ENCODE results near the gene LPCAT3.

LPCAT3 gene

GRCh38 chr12:6952863-6953441 is 65.3 kb downstream of the LPCAT3 start:
- DNase-seq (ENCODE audit: low read depth in 2 of 2) = no peak

GRCh38 chr12:6952121-6952862 is 66.0 kb downstream of the LPCAT3 start:
- no peak for DNase-seq (ENCODE audit: low read depth in 2 of 2)

- DNase-seq (ENCODE audit: low read depth in 2 of 2) = no peak
These were observed 66.6 kb downstream of the LPCAT3 start for GRCh38 chr12:6951551-6952120.

GRCh38 chr12:6950811-6951540 is 67.3 kb downstream of the LPCAT3 start, which contains the start of gene PTPN6:
Gene PTPN6, plus strand, starts transcription at chr12:6951356. Its CDS starts 157 bp downstream, at chr12:6951513.
- no peak for DNase-seq (ENCODE audit: low read depth in 2 of 2)

GRCh38 chr12:6950401-6950801 is 67.9 kb downstream of the LPCAT3 start:
- DNase-seq (ENCODE audit: low read depth in 2 of 2) = no peak

GRCh38 chr12:6948873-6949594 is 69.2 kb downstream of the LPCAT3 start:
- DNase-seq (ENCODE audit: low read depth in 2 of 2) = no peak

- no peak for DNase-seq (ENCODE audit: low read depth in 2 of 2)
These were observed 70.7 kb downstream of the LPCAT3 start for GRCh38 chr12:6947615-6948014.

- DNase-seq (ENCODE audit: low read depth in 2 of 2) = no peak
These were observed 71.3 kb downstream of the LPCAT3 start for GRCh38 chr12:6946920-6947374.

GRCh38 chr12:6946033-6946919 is 72.0 kb downstream of the LPCAT3 start:
- DNase-seq (ENCODE audit: low read depth in 2 of 2) = peak in 1 of 2 donors; percentile 60

- DNase-seq (ENCODE audit: low read depth in 2 of 2) = no peak
These were observed 72.7 kb downstream of the LPCAT3 start for GRCh38 chr12:6945613-6946012.

GRCh38 chr12:6944381-6945186 is 73.7 kb downstream of the LPCAT3 start:
- peak; percentile 74 to 84 for DNase-seq (ENCODE audit: low read depth in 2 of 2)

GRCh38 chr12:6943722-6944380 is 74.4 kb downstream of the LPCAT3 start, which contains the start of the genes C12orf57 and RNU7-1:
Gene C12orf57, plus strand, starts transcription at chr12:6944022. Its CDS starts 100 bp downstream, at chr12:6944122.
Gene RNU7-1, plus strand, starts transcription at chr12:6943816.
- peak; percentile 67 to 70 for DNase-seq (ENCODE audit: low read depth in 2 of 2)

GRCh38 chr12:6943389-6943721 is 74.9 kb downstream of the LPCAT3 start:
- peak; percentile 57 to 69 for DNase-seq (ENCODE audit: low read depth in 2 of 2)

GRCh38 chr12:6942331-6942665 is 76.0 kb downstream of the LPCAT3 start:
- DNase-seq (ENCODE audit: low read depth in 2 of 2) = no peak

GRCh38 chr12:6941782-6942181 is 76.5 kb downstream of the LPCAT3 start:
- no peak for DNase-seq (ENCODE audit: low read depth in 2 of 2)

- DNase-seq (ENCODE audit: low read depth in 2 of 2) = no peak
These were observed 77.0 kb downstream of the LPCAT3 start for GRCh38 chr12:6941267-6941666.

GRCh38 chr12:6939191-6939540 is 79.1 kb downstream of the LPCAT3 start:
- DNase-seq (ENCODE audit: low read depth in 2 of 2) = no peak

GRCh38 chr12:6938353-6939190 is 79.7 kb downstream of the LPCAT3 start:
- no peak for DNase-seq (ENCODE audit: low read depth in 2 of 2)
